CD4-positive, alpha-beta memory T cell (primary cell): ENCODE data around the gene GATD1. TPM values are rescaled to one million over a fixed set of nuclear protein-coding genes. Genes with fewer than 3 reads are reported as not detected.

Experiments used
- CTCF ChIA-PET: fragments of 350-600 bp; sonication (Branson Sonifier 250); formaldehyde crosslinking; loops from one replicate; lab custom pipeline; 2021; ENCODE audit warnings: inconsistent platforms; ENCODE audit not compliant: partially characterized antibody; lab: Charles Lee
- POLR2A ChIA-PET: fragments of 350-600 bp; sonication (Branson Sonifier 250); formaldehyde crosslinking; loops from one replicate; lab custom pipeline; 2021; ENCODE audit not compliant: partially characterized antibody; lab: Charles Lee
- DNase-seq, 5 donors: peaks; one replicate each; pipeline versions ENCODE4 v3.0.0 to v3.0.0-alpha.2; 2020 to 2022; ENCODE audit warnings: mixed read lengths in 1 of 5
- H3K27ac ChIP-seq: one replicate; pipeline ENCODE4 v1.7.0; 2013; ENCODE audit warnings: low read depth, low read length
- H3K27me3 ChIP-seq: 2 replicates; pipeline ENCODE4 v1.7.0; 2013; ENCODE audit warnings: mild to moderate bottlenecking, low read length, moderate library complexity; ENCODE audit not compliant: insufficient read depth
- H3K36me3 ChIP-seq: 2 replicates; pipeline ENCODE4 v1.7.0; 2013; ENCODE audit warnings: mild to moderate bottlenecking, low read length, moderate library complexity; ENCODE audit not compliant: insufficient read depth
- H3K4me1 ChIP-seq: 2 replicates; pipeline ENCODE4 v1.7.0; 2013; ENCODE audit warnings: mild to moderate bottlenecking, low read length, moderate library complexity; ENCODE audit not compliant: insufficient read depth
- H3K4me3 ChIP-seq, 2 donors: one replicate each; pipeline ENCODE4 v1.7.0; 2013; ENCODE audit warnings: low read length in 2 of 2, mild to moderate bottlenecking in 1 of 2
- H3K9me3 ChIP-seq, 2 donors: one replicate each; pipeline ENCODE4 v1.7.0; 2013; ENCODE audit warnings: low read length in 2 of 2, control low read depth in 1 of 2; ENCODE audit not compliant: control insufficient read depth in 1 of 2
- H3K27ac Mint-ChIP-seq, 7 donors: one replicate each; pipeline ENCODE4 v1.8.0; 2020 to 2021; ENCODE audit warnings: mixed read lengths in 7 of 7, mild to moderate bottlenecking in 6 of 7, inconsistent platforms in 3 of 7, moderate library complexity in 3 of 7
- H3K27me3 Mint-ChIP-seq, 2 donors: one replicate each; pipeline ENCODE4 v1.8.0; 2020 to 2021; ENCODE audit warnings: mixed read lengths in 2 of 2
- H3K36me3 Mint-ChIP-seq, 2 donors: one replicate each; pipeline ENCODE4 v1.8.0; 2020 to 2021; ENCODE audit warnings: mixed read lengths in 2 of 2, inconsistent platforms in 1 of 2, mild to moderate bottlenecking in 1 of 2
- H3K4me1 Mint-ChIP-seq, 4 donors: one replicate each; pipeline ENCODE4 v1.8.0; 2020 to 2021; ENCODE audit warnings: mixed read lengths in 4 of 4, mild to moderate bottlenecking in 1 of 4
- H3K4me3 Mint-ChIP-seq, 8 donors: one replicate each; pipeline ENCODE4 v1.8.0; 2020 to 2021; ENCODE audit warnings: mixed read lengths in 8 of 8, mild to moderate bottlenecking in 7 of 8, moderate library complexity in 6 of 8, inconsistent platforms in 3 of 8
- H3K9me3 Mint-ChIP-seq, 8 donors: one replicate each; pipeline ENCODE4 v1.8.0; 2020 to 2021; ENCODE audit warnings: mixed read lengths in 8 of 8, mild to moderate bottlenecking in 5 of 8, inconsistent platforms in 3 of 8, moderate library complexity in 1 of 8
- intact Hi-C: fragments of 100-400 bp; cut with micrococcal nuclease; formaldehyde crosslinking; loops from one replicate; pipeline ENCODE4 v1.15.1; 2023
- polyA plus RNA-seq, 2 donors: library from polyadenylated mRNA; unstranded; fragments of 300-500 nt; fragmentation: Illumina TruSeq; gene quantifications; one replicate each; pipeline ENCODE4 v1.2.3, GENCODE V29; 2021
- total RNA-seq, 2 experiments: library from RNA; stranded (reverse); gene quantifications; one replicate each; pipeline ENCODE4 v1.2.3, GENCODE V29; 2021

The GATD1 gene
- total and polyA plus RNA-seq, 4 experiments from 2014 or later, result 4.3 to 64.9 (median 33.3) TPM

DNA sequence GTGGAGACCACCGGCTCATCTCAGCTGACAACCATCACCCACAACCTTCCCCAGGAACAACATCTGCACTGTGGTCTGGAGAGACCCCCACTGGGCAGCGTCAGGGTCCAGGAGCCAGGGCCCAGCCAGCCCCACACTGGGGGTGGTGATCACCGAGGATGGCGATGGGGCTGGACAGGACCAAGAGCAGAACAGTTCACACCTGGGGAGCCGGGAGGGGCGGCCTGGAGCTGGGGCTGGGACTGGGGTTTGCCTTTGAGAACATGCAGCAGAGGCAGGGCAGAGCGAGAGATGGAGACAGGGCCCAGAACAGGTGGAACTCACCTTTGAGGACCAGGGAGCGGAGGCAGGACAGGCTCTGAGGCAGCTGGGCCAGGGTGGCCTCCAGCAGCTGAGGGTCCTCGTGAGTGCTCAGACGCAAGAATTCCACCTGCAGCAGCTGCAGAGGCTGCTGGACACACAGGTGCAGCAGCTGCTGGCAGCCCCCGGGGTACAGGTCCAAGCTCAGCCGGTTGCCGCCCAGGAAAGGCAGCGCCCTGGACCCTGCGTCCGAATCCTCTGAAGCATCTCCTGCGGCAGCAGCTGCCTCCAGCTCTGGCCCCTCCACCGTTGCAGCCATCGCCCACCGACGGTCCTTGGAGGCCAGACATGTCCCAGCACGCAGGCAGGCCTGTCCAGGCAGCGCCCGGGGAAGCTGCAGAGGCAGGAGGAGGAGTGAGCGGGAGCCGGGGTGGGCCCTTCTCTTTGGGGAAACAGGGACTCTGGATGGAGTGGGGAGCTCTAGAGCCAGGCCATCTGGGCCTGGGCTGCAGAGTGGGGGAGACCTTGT is 26.7 kb upstream of the GATD1 start:
- intact Hi-C loops, result no loop called here
- H3K27me3 Mint-ChIP-seq, result no peaks in the 10 kb centered on the region
- no peaks in the 10 kb centered on the region for H3K27me3 ChIP-seq
- no peaks in the 10 kb centered on the region for H3K36me3 Mint-ChIP-seq
- DNase-seq, result no peak
- CTCF ChIA-PET, result no interaction called here
- peak overlapping the region; percentile 61 to 66 for H3K4me3 ChIP-seq
- H3K9me3 ChIP-seq, result no peaks in the 10 kb centered on the region
- H3K36me3 ChIP-seq, result no peaks in the 10 kb centered on the region
- POLR2A ChIA-PET, result interaction anchor here (1.0 to 4.9 kb wide), 15 partner anchors 7 to 297 kb away, joined by 3 to 48 read pairs (median 4); partner anchors contain the start of genes CEND1, PNPLA2, RNH1 and SLC25A22
- no peaks in the 10 kb centered on the region for H3K9me3 Mint-ChIP-seq
- H3K27ac Mint-ChIP-seq, result peak overlapping the region in 4 of 7 donors; percentile 36 to 83 (median 66)
- H3K4me1 Mint-ChIP-seq, result peaks cover 2 to 28% (median 11%) of the 10 kb centered on the region in 4 donors
- H3K27ac ChIP-seq, result peak overlapping the region; percentile 73
- H3K4me3 Mint-ChIP-seq, result peak overlapping the region; percentile 75 to 85 (median 78)
- peaks cover 26% of the 10 kb centered on the region for H3K4me1 ChIP-seq

DNA sequence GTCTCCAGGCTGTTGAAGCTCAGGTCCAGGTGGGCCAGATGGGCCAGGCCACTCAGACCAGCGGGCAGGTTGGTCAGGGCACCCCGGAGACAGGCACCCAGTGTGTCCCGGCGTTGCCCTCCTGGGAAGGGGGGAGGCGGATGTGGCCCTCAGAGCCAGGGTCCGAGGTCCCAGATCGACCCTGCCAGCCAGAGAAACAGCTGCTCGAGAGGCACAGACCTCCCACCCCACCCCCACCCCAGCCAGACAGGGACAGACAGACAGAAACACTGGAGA is 26.1 kb upstream of the GATD1 start:
- ChIA-PET POLR2A (interaction anchor here (1.1 to 4.9 kb wide), 6 partner anchors 9 to 47 kb away, joined by 3 to 48 read pairs (median 4); partner anchors contain the start of genes CEND1 and PNPLA2), CTCF (no interaction called here)
- Histone ChIP-seq H3K4me3 (no peak overlapping the region), H3K4me1 (peaks cover 24% of the 10 kb centered on the region), H3K9me3 (no peaks in the 10 kb centered on the region), H3K27me3 (no peaks in the 10 kb centered on the region), H3K27ac (no peak overlapping the region), H3K36me3 (no peaks in the 10 kb centered on the region)
- DNase-seq, result no peak
- intact Hi-C loops, result no loop called here
- Mint-ChIP-seq H3K9me3 (no peaks in the 10 kb centered on the region), H3K27ac (no peak overlapping the region), H3K4me3 (no peak overlapping the region), H3K36me3 (no peaks in the 10 kb centered on the region), H3K27me3 (no peaks in the 10 kb centered on the region), H3K4me1 (peaks cover 2 to 22% (median 6%) of the 10 kb centered on the region in 4 donors)

DNA sequence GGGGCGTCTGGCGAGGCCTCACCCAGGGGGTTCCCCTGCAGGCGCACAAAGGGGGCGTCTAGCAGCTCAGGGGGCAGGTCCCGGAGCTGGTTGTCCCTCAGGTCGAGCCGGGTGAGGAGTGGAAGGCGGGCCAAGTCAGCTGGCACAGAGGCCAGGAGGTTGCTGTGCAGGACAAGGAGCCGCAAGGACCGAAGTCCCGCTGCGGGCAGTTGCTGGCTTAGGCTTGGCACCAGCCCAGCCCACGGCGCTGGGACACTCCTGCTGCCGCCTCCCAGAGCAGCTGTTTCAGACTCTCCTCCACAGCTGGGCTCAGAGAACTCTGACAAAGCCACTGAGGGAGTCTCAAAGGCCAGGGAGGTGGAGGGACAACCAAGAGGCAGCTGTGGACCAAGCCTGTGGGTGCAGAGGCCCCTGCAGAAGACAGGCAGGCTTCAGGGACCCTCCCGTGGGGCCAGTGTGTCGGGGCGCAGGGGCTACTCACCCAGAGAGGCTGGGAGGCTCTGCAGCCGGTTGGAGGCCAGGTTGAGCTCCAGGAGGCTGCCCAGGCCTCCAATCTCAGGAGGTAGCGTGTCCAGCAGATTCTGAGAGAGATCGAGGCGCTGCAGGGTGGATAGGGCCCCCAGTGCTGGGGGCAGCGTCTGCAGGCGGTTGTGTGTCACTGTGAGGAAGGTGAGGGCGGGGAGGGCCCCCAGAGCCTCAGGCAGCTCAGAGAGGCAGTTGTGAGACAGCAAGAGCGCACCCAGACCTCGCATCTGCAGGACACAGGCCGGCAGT is 25.6 kb upstream of the GATD1 start:
- no peaks in the 10 kb centered on the region for H3K27me3 Mint-ChIP-seq
- CTCF ChIA-PET, result no interaction called here
- Histone ChIP-seq H3K4me1 (peaks cover 22% of the 10 kb centered on the region), H3K36me3 (no peaks in the 10 kb centered on the region), H3K27me3 (no peaks in the 10 kb centered on the region), H3K4me3 (no peak overlapping the region), H3K9me3 (no peaks in the 10 kb centered on the region), H3K27ac (no peak overlapping the region)
- no peaks in the 10 kb centered on the region for H3K36me3 Mint-ChIP-seq
- intact Hi-C loops, result no loop called here
- no peaks in the 10 kb centered on the region for H3K9me3 Mint-ChIP-seq
- H3K4me1 Mint-ChIP-seq, result peaks cover under 1 to 18% (median 2%) of the 10 kb centered on the region in 4 donors
- H3K27ac Mint-ChIP-seq, result no peak overlapping the region
- peak overlapping the region in 1 of 8 donors; percentile 25 for H3K4me3 Mint-ChIP-seq
- DNase-seq, result no peak
- POLR2A ChIA-PET, result interaction anchor here (1.2 to 4.9 kb wide), 4 partner anchors 9 to 25 kb away, joined by 3 to 48 read pairs (median 4); partner anchors contain the start of genes CEND1 and PNPLA2

DNA sequence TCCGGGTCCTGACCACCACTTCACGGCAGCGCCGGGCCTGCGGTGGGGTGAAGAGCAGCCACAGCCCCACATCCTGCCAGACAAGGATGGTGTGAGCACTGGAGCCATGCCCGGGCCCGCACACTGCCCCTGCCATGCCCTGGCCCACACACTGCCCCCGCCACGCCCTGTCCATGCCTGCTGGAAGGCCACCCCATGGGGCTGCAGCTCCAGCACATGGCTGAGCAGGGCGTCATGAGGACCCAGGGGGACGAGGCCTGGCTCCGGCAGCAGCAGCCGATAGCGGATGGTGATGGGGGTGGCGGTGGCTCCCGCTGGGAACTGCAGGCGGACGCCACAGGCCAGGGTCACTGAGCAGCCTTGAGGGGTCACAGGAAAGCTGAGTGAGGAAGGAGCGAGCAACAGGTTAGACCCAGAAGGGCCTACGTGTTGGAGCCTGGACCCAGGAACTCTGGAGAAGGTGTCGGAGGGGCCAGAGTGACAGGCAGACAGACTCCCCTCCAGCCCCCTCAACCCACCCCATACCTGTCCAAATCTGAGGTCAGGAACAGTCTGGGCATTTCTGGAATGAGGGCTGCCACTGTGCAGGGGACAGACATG is 24.8 kb upstream of the GATD1 start:
- Mint-ChIP-seq H3K36me3 (peaks cover 0 to 4% of the 10 kb centered on the region in 2 donors), H3K27me3 (no peaks in the 10 kb centered on the region), H3K4me3 (peak overlapping the region in 1 of 8 donors; percentile 25), H3K9me3 (no peaks in the 10 kb centered on the region), H3K27ac (no peak overlapping the region), H3K4me1 (peaks cover 0 to 16% (median 3%) of the 10 kb centered on the region in 4 donors)
- peaks cover 25% of the 10 kb centered on the region for H3K4me1 ChIP-seq
- POLR2A ChIA-PET, result interaction anchor here (1.3 to 4.9 kb wide), 2 partner anchors 17 kb away, joined by 3 to 48 read pairs; partner anchors contain the start of gene PNPLA2
- no peaks in the 10 kb centered on the region for H3K36me3 ChIP-seq
- H3K9me3 ChIP-seq, result no peaks in the 10 kb centered on the region
- intact Hi-C loops, result no loop called here
- no peak overlapping the region for H3K4me3 ChIP-seq
- no peaks in the 10 kb centered on the region for H3K27me3 ChIP-seq
- no peak for DNase-seq
- H3K27ac ChIP-seq, result no peak overlapping the region
- CTCF ChIA-PET, result no interaction called here

DNA sequence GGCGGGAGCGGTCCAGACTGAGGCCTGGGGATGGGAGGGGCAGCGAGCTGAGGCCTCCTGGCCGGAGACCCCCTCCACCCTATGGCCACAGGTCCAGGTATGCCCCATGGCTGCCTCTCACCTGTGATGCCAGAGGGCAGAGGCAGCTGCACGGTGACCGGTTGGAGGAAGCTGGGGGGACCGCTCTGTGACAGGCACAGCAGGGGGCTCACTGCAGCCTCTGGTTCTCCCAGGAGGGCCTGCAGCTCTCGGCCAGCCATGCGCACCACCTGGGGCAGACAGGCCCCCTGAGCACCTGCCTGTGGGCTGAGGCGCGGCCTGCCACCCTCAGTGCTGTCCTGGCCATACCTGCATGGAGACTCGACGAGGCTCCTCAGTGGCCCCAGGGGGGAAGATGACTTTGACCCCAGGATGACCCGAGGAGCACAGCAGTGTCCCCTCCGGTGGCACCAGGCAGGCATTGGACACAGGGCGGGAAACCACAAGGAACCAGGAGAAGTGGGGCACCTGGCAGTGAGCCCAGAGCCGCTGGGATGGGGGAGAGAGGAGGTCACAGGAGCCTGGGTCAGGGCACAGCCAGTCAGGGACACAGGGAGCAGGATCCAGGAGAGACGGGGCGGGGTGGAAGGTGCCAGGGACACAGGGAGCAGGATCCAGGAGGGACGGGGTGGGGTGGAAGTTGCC is 24.0 kb upstream of the GATD1 start:
- Mint-ChIP-seq H3K36me3 (peaks cover 0 to 4% of the 10 kb centered on the region in 2 donors), H3K27ac (no peak overlapping the region), H3K4me1 (peaks cover 2 to 23% (median 9%) of the 10 kb centered on the region in 4 donors), H3K9me3 (no peaks in the 10 kb centered on the region), H3K27me3 (no peaks in the 10 kb centered on the region), H3K4me3 (no peak overlapping the region)
- no peak overlapping the region for H3K4me3 ChIP-seq
- no peaks in the 10 kb centered on the region for H3K36me3 ChIP-seq
- peaks cover 34% of the 10 kb centered on the region for H3K4me1 ChIP-seq
- ChIA-PET POLR2A (interaction anchor here (1.3 kb wide), 2 partner anchors 15 to 18 kb away, joined by 3 read pairs; no protein-coding TSS in a partner anchor), CTCF (no interaction called here)
- no peaks in the 10 kb centered on the region for H3K27me3 ChIP-seq
- intact Hi-C loops, result no loop called here
- DNase-seq, result no peak
- no peak overlapping the region for H3K27ac ChIP-seq
- H3K9me3 ChIP-seq, result no peaks in the 10 kb centered on the region

DNA sequence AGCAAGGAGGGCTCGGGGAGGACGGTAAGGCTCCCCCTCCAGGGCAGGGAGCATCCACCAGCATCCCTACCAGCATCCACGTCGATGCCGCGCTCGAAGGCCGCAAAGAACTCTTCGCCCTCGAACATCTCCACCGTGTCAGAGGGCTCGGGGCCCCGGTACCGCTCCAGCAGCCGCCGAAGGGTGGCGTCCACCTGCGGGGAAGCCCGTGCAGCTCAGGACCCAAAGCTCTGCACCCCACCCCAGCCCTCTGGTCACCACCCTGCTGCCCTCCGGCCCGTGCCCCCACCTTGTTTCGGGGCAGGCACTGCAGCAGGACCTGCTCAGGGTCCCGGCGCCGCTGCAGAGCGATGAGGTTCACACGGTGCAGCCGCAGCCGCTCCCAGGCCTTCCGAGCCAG is 23.2 kb upstream of the GATD1 start:
- Histone ChIP-seq H3K4me1 (peaks cover 36% of the 10 kb centered on the region), H3K27me3 (no peaks in the 10 kb centered on the region), H3K4me3 (no peak overlapping the region), H3K36me3 (no peaks in the 10 kb centered on the region), H3K9me3 (no peaks in the 10 kb centered on the region), H3K27ac (no peak overlapping the region)
- ChIA-PET POLR2A (interaction anchor here (1.3 kb wide), 1 partner anchor 15 kb away, joined by 3 read pairs; no protein-coding TSS in a partner anchor), CTCF (no interaction called here)
- Mint-ChIP-seq H3K36me3 (peaks cover 0 to 8% of the 10 kb centered on the region in 2 donors), H3K27me3 (no peaks in the 10 kb centered on the region), H3K4me1 (peaks cover 5 to 21% (median 12%) of the 10 kb centered on the region in 4 donors), H3K4me3 (no peak overlapping the region), H3K9me3 (no peaks in the 10 kb centered on the region), H3K27ac (no peak overlapping the region)
- no peak for DNase-seq
- intact Hi-C loops, result no loop called here
